HL-60 (cell line): ENCODE data around the gene LHX4.

ENCODE experiments used
- DNase-seq, 2 experiments: peaks; one replicate each; pipeline ENCODE4 v3.0.0-alpha.2; 2010 to 2020; ENCODE audit warnings: low read depth in 1 of 2, low spot score in 1 of 2
- H3K27ac ChIP-seq: fragments of 250-450 bp; sonication (Bioruptor Pico); replicated peaks from 2 replicates; pipeline ENCODE4 v1.5.1; 2020; ENCODE audit warnings: mild to moderate bottlenecking, moderate library complexity
- H3K27me3 ChIP-seq: fragments of 250-450 bp; sonication (Bioruptor Pico); 2 replicates; pipeline ENCODE4 v1.5.1; 2021; ENCODE audit warnings: mild to moderate bottlenecking, moderate library complexity; ENCODE audit not compliant: insufficient read depth, poor library complexity, severe bottlenecking
- H3K4me3 ChIP-seq: replicated peaks from 2 replicates; pipeline ENCODE4 v1.5.1; 2011; ENCODE audit warnings: mild to moderate bottlenecking, control low read depth, low read length; ENCODE audit not compliant: insufficient read depth
- GABPA ChIP-seq: IDR thresholded peaks from 2 replicates; pipeline ENCODE4 v1.6.1; 2012; ENCODE audit warnings: low read depth
- POLR2AphosphoS5 ChIP-seq: IDR thresholded peaks from 2 replicates; pipeline ENCODE4 v1.6.1; 2012; ENCODE audit warnings: low read depth
- SPI1 ChIP-seq: IDR thresholded peaks from 2 replicates; pipeline ENCODE4 v1.6.1; 2012; ENCODE audit warnings: low read depth, mild to moderate bottlenecking, borderline replicate concordance
- TF ChIP-seq, protein P1 (sequence below): IDR thresholded peaks from one replicate; pipeline ENCODE4 v1.5.1; 2011; ENCODE audit warnings: low read length, control low read depth, inconsistent platforms; ENCODE audit not compliant: insufficient read depth
- TF ChIP-seq, protein P2 (sequence below): IDR thresholded peaks from 2 replicates; pipeline ENCODE4 v1.6.1; 2012; ENCODE audit warnings: low read depth; ENCODE audit not compliant: insufficient replicate concordance

The LHX4 gene

DNA sequence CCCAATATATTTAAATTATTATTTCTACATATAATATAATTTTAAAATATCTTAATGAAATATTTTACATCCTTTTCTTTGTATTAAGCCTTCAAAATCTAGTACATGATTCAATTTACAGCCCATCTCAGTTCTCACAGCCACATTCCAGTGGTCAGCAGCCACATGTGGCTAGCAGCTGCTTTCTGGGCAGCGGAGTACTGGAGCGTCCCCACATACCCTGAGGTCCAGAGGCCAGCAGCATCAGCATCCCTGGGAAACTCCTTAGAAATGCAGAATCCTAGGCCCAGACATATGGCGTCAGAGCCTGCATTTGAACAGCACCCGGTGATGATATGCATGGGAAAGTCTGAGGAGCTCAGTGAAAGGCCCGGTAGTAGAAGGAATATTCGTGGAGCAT is 8.6 kb upstream of the LHX4 start:
- no peak for TF ChIP-seq GABPA
- TF ChIP-seq, protein P1, sequence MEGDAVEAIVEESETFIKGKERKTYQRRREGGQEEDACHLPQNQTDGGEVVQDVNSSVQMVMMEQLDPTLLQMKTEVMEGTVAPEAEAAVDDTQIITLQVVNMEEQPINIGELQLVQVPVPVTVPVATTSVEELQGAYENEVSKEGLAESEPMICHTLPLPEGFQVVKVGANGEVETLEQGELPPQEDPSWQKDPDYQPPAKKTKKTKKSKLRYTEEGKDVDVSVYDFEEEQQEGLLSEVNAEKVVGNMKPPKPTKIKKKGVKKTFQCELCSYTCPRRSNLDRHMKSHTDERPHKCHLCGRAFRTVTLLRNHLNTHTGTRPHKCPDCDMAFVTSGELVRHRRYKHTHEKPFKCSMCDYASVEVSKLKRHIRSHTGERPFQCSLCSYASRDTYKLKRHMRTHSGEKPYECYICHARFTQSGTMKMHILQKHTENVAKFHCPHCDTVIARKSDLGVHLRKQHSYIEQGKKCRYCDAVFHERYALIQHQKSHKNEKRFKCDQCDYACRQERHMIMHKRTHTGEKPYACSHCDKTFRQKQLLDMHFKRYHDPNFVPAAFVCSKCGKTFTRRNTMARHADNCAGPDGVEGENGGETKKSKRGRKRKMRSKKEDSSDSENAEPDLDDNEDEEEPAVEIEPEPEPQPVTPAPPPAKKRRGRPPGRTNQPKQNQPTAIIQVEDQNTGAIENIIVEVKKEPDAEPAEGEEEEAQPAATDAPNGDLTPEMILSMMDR = no peak
- TF ChIP-seq POLR2AphosphoS5 = no peak
- TF ChIP-seq, protein P2, sequence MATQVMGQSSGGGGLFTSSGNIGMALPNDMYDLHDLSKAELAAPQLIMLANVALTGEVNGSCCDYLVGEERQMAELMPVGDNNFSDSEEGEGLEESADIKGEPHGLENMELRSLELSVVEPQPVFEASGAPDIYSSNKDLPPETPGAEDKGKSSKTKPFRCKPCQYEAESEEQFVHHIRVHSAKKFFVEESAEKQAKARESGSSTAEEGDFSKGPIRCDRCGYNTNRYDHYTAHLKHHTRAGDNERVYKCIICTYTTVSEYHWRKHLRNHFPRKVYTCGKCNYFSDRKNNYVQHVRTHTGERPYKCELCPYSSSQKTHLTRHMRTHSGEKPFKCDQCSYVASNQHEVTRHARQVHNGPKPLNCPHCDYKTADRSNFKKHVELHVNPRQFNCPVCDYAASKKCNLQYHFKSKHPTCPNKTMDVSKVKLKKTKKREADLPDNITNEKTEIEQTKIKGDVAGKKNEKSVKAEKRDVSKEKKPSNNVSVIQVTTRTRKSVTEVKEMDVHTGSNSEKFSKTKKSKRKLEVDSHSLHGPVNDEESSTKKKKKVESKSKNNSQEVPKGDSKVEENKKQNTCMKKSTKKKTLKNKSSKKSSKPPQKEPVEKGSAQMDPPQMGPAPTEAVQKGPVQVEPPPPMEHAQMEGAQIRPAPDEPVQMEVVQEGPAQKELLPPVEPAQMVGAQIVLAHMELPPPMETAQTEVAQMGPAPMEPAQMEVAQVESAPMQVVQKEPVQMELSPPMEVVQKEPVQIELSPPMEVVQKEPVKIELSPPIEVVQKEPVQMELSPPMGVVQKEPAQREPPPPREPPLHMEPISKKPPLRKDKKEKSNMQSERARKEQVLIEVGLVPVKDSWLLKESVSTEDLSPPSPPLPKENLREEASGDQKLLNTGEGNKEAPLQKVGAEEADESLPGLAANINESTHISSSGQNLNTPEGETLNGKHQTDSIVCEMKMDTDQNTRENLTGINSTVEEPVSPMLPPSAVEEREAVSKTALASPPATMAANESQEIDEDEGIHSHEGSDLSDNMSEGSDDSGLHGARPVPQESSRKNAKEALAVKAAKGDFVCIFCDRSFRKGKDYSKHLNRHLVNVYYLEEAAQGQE = no peak
- TF ChIP-seq SPI1 = no peak
- H3K27ac ChIP-seq = no peak overlapping the region
- no peak for DNase-seq
- peaks cover 5% of the 10 kb centered on the region for H3K27me3 ChIP-seq
- H3K4me3 ChIP-seq = no peak overlapping the region

DNA sequence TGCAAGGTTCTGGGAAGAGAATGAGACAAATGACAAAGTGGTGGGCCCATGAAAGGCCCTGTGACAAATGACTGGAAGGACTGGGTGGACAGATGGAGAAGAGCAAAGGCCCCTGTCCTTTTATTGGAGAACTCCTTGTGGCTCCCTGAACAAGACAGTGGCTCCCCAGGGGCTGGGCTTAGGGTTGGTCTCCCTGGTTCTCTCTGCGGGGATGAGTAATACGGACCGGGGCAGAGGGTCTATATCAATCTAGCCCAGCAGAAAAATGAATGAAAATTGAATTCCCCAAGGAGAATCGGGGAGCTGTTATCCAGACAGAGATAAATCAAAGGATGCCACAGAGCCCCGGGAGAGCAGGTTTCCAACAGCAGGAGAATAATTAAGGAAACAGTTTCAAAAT is 5.2 kb upstream of the LHX4 start:
- H3K27me3 ChIP-seq = peaks cover 26% of the 10 kb centered on the region
- H3K4me3 ChIP-seq = no peak overlapping the region
- no peak overlapping the region for H3K27ac ChIP-seq
- no peak for DNase-seq
- TF ChIP-seq, protein P2 = no peak
- no peak for TF ChIP-seq GABPA
- TF ChIP-seq, protein P1 = no peak
- TF ChIP-seq SPI1 = no peak
- TF ChIP-seq POLR2AphosphoS5 = no peak

DNA sequence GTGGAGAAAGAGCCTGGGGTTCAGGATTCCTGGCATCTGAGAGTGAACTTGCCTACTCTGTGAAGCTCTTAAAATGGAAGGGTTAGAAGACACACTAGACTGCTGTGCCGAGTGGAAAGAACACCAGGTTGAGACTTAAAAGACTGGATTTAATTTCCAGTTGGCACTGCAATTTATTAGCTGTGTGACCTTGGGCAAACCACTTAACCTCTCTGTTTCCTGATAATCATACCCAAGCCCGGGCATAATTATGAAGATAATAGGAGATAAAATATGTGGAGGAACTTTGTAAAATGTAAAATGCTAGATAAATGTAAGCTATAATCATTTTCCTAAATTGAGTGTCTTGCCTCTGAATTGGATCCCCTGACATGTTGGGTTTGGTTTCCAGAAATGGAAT is 4.7 kb upstream of the LHX4 start:
- Histone ChIP-seq H3K27me3 (peaks cover 26% of the 10 kb centered on the region), H3K27ac (no peak overlapping the region), H3K4me3 (no peak overlapping the region)
- TF ChIP-seq, protein P2 = no peak
- TF ChIP-seq POLR2AphosphoS5 = no peak
- TF ChIP-seq, protein P1 = no peak
- no peak for TF ChIP-seq GABPA
- no peak for TF ChIP-seq SPI1
- DNase-seq = no peak
